ENCODE data around the gene RERE. TPM values are rescaled to one million over a fixed set of nuclear protein-coding genes. Genes with fewer than 3 reads are reported as not detected.

RERE gene
- total RNA-seq, 1 donor from 2014 or later = 124 TPM

DNA sequence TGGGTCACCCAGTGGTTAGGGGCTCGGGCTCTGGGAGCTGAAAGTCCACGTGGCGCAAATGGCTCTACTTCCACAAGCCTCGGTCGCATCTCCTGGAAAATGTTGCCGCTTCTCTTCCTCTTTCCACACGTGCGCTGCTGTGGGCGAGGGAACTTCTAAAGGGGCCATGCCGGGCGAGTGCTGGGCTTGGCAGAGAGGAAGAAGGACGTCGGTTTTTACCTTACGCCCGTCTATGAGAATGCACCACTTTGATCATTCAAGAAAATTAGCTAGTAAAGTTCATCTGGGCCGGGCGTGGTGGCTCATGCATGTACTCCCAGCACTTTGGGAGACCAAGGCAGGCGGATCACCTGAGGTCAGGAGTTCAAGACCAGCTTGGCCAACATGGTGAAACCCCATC lies 489.2 kb downstream of the RERE start:
- H3K4me1 Mint-ChIP-seq (ENCODE audit: low read depth, unreplicated experiment) = no peaks in the 10 kb centered on the region
- no peaks in the 10 kb centered on the region for H3K79me2 ChIP-seq (ENCODE audit: insufficient read depth, low read length)
- no peaks in the 10 kb centered on the region for H3K36me3 ChIP-seq (ENCODE audit: insufficient read depth, low read length)
- no peaks in the 10 kb centered on the region for H3K27me3 ChIP-seq (ENCODE audit: insufficient read depth, low read length)
- H3K9me3 ChIP-seq (ENCODE audit: insufficient read depth, low read depth, low read length) = no peaks in the 10 kb centered on the region
- no peak overlapping the region for H3K27ac ChIP-seq (ENCODE audit: low read depth, low read length)
- H3K9ac ChIP-seq (ENCODE audit: low read length) = no peak overlapping the region
- peaks cover 7% of the 10 kb centered on the region for H3K27me3 Mint-ChIP-seq (ENCODE audit: low read depth, unreplicated experiment)
- no peak overlapping the region for H2AFZ ChIP-seq (ENCODE audit: low read depth, low read length)
- H3K36me3 Mint-ChIP-seq (ENCODE audit: low read depth, unreplicated experiment) = peaks cover 2% of the 10 kb centered on the region
- TF ChIP-seq, protein P1, sequence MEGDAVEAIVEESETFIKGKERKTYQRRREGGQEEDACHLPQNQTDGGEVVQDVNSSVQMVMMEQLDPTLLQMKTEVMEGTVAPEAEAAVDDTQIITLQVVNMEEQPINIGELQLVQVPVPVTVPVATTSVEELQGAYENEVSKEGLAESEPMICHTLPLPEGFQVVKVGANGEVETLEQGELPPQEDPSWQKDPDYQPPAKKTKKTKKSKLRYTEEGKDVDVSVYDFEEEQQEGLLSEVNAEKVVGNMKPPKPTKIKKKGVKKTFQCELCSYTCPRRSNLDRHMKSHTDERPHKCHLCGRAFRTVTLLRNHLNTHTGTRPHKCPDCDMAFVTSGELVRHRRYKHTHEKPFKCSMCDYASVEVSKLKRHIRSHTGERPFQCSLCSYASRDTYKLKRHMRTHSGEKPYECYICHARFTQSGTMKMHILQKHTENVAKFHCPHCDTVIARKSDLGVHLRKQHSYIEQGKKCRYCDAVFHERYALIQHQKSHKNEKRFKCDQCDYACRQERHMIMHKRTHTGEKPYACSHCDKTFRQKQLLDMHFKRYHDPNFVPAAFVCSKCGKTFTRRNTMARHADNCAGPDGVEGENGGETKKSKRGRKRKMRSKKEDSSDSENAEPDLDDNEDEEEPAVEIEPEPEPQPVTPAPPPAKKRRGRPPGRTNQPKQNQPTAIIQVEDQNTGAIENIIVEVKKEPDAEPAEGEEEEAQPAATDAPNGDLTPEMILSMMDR (IDR thresholded peaks at IDR 0.05; ENCODE audit: insufficient read depth, low read depth, low read length) = no peak
- TF ChIP-seq EZH2 (IDR thresholded peaks at IDR 0.05; ENCODE audit: insufficient read depth, low read length) = no peak
- no peak overlapping the region for H3K27ac Mint-ChIP-seq (ENCODE audit: unreplicated experiment)
- no peak overlapping the region for H3K4me3 Mint-ChIP-seq (ENCODE audit: unreplicated experiment)
- H3K4me3 ChIP-seq (ENCODE audit: insufficient read depth, low read depth, low read length) = no peak overlapping the region
- no peak for FAIRE-seq
- H4K20me1 ChIP-seq (ENCODE audit: insufficient read depth, low read length) = no peaks in the 10 kb centered on the region
- no peaks in the 10 kb centered on the region for H3K9me3 Mint-ChIP-seq (ENCODE audit: unreplicated experiment)
- no peak for DNase-seq (ENCODE audit: low read depth)
- H3K4me1 ChIP-seq (ENCODE audit: insufficient read depth, low read length) = peaks cover 3% of the 10 kb centered on the region
- no peak overlapping the region for H3K4me2 ChIP-seq (ENCODE audit: low read length)

DNA sequence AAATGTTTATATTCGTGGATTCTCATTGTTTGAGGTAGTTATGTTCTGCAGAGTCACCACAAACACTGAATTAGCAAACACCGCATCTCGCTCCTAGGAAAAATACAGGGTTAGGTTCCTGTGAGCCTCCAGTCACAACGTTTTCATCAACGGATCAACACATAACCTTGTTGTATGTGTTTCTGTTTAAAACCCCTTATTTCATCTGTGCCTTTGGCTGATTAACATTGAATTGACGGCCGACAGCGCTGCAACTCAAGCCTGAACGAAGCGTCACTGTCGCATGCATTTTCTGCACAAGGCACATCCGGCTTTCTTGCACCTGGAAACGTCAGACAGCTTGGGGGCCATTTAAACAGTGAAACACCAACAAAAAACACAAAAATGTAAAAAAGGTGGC lies 491.2 kb downstream of the RERE start:
- Histone ChIP-seq H3K4me3 (ENCODE audit: insufficient read depth, low read depth, low read length) (no peak overlapping the region), H3K27me3 (ENCODE audit: insufficient read depth, low read length) (no peaks in the 10 kb centered on the region), H3K27ac (ENCODE audit: low read depth, low read length) (no peak overlapping the region), H3K9ac (ENCODE audit: low read length) (no peak overlapping the region), H3K36me3 (ENCODE audit: insufficient read depth, low read length) (no peaks in the 10 kb centered on the region), H3K79me2 (ENCODE audit: insufficient read depth, low read length) (no peaks in the 10 kb centered on the region), H2AFZ (ENCODE audit: low read depth, low read length) (no peak overlapping the region), H3K4me1 (ENCODE audit: insufficient read depth, low read length) (peaks cover 3% of the 10 kb centered on the region), H4K20me1 (ENCODE audit: insufficient read depth, low read length) (no peaks in the 10 kb centered on the region), H3K9me3 (ENCODE audit: insufficient read depth, low read depth, low read length) (no peaks in the 10 kb centered on the region), H3K4me2 (ENCODE audit: low read length) (no peak overlapping the region)
- Mint-ChIP-seq H3K27ac (ENCODE audit: unreplicated experiment) (no peak overlapping the region), H3K27me3 (ENCODE audit: low read depth, unreplicated experiment) (peaks cover 11% of the 10 kb centered on the region), H3K4me3 (ENCODE audit: unreplicated experiment) (no peak overlapping the region), H3K36me3 (ENCODE audit: low read depth, unreplicated experiment) (peaks cover 4% of the 10 kb centered on the region), H3K4me1 (ENCODE audit: low read depth, unreplicated experiment) (no peaks in the 10 kb centered on the region), H3K9me3 (ENCODE audit: unreplicated experiment) (no peaks in the 10 kb centered on the region)
- DNase-seq (ENCODE audit: low read depth) (no peak), FAIRE-seq (no peak)
- no peak for TF ChIP-seq EZH2 (IDR thresholded peaks at IDR 0.05; ENCODE audit: insufficient read depth, low read length)
- TF ChIP-seq, protein P1 (IDR thresholded peaks at IDR 0.05; ENCODE audit: insufficient read depth, low read depth, low read length) = no peak

DNA sequence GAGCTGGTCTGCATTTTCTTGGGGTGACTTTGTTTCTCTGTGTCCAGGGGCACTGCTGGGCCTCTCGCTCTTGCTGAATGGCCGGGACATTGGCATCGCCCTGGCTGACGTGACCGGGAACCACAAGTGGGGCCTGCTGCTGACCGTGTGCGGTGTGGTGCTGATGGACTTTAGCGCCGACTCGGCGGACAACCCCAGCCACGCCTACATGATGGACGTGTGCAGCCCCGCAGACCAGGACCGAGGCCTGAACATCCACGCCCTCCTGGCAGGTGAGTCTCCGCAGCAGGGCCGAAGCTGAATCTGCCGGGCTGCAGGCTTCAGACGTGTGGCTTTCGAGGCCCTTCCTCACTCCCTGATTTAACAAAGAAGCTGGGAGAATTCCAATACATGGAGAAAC lies 491.7 kb downstream of the RERE start:
- Histone ChIP-seq H3K27me3 (ENCODE audit: insufficient read depth, low read length) (no peaks in the 10 kb centered on the region), H3K4me3 (ENCODE audit: insufficient read depth, low read depth, low read length) (no peak overlapping the region), H3K4me1 (ENCODE audit: insufficient read depth, low read length) (peaks cover 3% of the 10 kb centered on the region), H3K9ac (ENCODE audit: low read length) (no peak overlapping the region), H3K36me3 (ENCODE audit: insufficient read depth, low read length) (no peaks in the 10 kb centered on the region), H3K27ac (ENCODE audit: low read depth, low read length) (no peak overlapping the region), H4K20me1 (ENCODE audit: insufficient read depth, low read length) (no peaks in the 10 kb centered on the region), H3K4me2 (ENCODE audit: low read length) (no peak overlapping the region), H3K79me2 (ENCODE audit: insufficient read depth, low read length) (no peaks in the 10 kb centered on the region), H2AFZ (ENCODE audit: low read depth, low read length) (no peak overlapping the region), H3K9me3 (ENCODE audit: insufficient read depth, low read depth, low read length) (no peaks in the 10 kb centered on the region)
- Mint-ChIP-seq H3K36me3 (ENCODE audit: low read depth, unreplicated experiment) (peaks cover 4% of the 10 kb centered on the region), H3K27me3 (ENCODE audit: low read depth, unreplicated experiment) (peaks cover 14% of the 10 kb centered on the region), H3K9me3 (ENCODE audit: unreplicated experiment) (no peaks in the 10 kb centered on the region), H3K4me3 (ENCODE audit: unreplicated experiment) (no peak overlapping the region), H3K4me1 (ENCODE audit: low read depth, unreplicated experiment) (no peaks in the 10 kb centered on the region), H3K27ac (ENCODE audit: unreplicated experiment) (no peak overlapping the region)
- DNase-seq (ENCODE audit: low read depth) (no peak), FAIRE-seq (no peak)
- TF ChIP-seq, protein P1 (IDR thresholded peaks at IDR 0.05; ENCODE audit: insufficient read depth, low read depth, low read length) = no peak
- TF ChIP-seq EZH2 (IDR thresholded peaks at IDR 0.05; ENCODE audit: insufficient read depth, low read length) = no peak
